Adrenal gland (tissue), 5 donors: ENCODE results near the gene RBKS.

Experiments
- CTCF ChIP-seq, 6 experiments: fragments of 450-650 bp in 4 of 6; fragments of 200-600 bp in 2 of 6; sonication (generic) in 1 of 6; IDR thresholded peaks; 1 replicate in 5 of 6; 2 replicates in 1 of 6; pipeline versions ENCODE4 v1.5.1 to v1.8.0; 2016 to 2021; ENCODE audit warnings: antibody characterized with exemption in 6 of 6, mild to moderate bottlenecking in 2 of 6, moderate library complexity in 1 of 6
- POLR2A ChIP-seq, 2 donors: fragments of 450-650 bp; IDR thresholded peaks; one replicate each; pipeline ENCODE4 v1.6.1; 2017; ENCODE audit warnings: antibody characterized with exemption in 2 of 2, mild to moderate bottlenecking in 2 of 2, moderate library complexity in 1 of 2
- donor health status: DM: no; HTN: no; CAD: no.

- TF ChIP-seq CTCF (IDR thresholded peaks at IDR 0.05): no peak
- TF ChIP-seq POLR2A (IDR thresholded peaks at IDR 0.05): no peak
Measured at GRCh38 chr2:27806311-27807059, 83.7 kb downstream of the RBKS start.
